Left ventricle myocardium superior (tissue), 1 donor: Measurements from ENCODE around the gene CRY2. TPM values are rescaled to one million over a fixed set of nuclear protein-coding genes. Genes with fewer than 3 reads are reported as not detected.
A peak's percentile ranks its signal among the peaks of the same experiment; 100 is the strongest.
"Not testable (repeated sequence)": the region's sequence is repeated elsewhere in the genome, so short reads cannot be mapped to it uniquely, and the experiment has no call there.

ENCODE experiments used
- ATAC-seq: fragments of 200-7000 bp; cut with Tn5 transposase; one replicate; pipeline ENCODE4 v1.9.1; 2020; ENCODE audit warnings: mild to moderate bottlenecking, moderate library complexity
- DNase-seq: peaks from one replicate; pipeline ENCODE4 v3.0.0-alpha.2; 2020
- intact Hi-C: fragments of 100-400 bp; cut with micrococcal nuclease; formaldehyde crosslinking; loops from one replicate; pipeline ENCODE4 v1.11.0; 2022
- long read RNA-seq: library from polyadenylated mRNA; unstranded; transcript quantifications from one replicate; pipeline ENCODE4 v2.0.0, GENCODE V29; 2021
- total RNA-seq: library from RNA; stranded (reverse); fragmentation: NEBNext Ultra II Directional; extraction: Animal tissue kit (Norgen Biotek cat#: 25700); gene quantifications from one replicate; pipeline ENCODE4 v1.2.1, GENCODE V29; 2021
- donor health status: DM: no; HTN: yes; CAD: no; lungs with severe emphysema.

CRY2 gene
- 90.1 TPM for total RNA-seq
- long read RNA-seq, full-length matches to known transcripts: 62 of 133 reads
- long read RNA-seq, partial matches to known transcripts: 34 of 133 reads
- long read RNA-seq, other reads (novel, unspliced or antisense): 37 of 133 reads

DNA sequence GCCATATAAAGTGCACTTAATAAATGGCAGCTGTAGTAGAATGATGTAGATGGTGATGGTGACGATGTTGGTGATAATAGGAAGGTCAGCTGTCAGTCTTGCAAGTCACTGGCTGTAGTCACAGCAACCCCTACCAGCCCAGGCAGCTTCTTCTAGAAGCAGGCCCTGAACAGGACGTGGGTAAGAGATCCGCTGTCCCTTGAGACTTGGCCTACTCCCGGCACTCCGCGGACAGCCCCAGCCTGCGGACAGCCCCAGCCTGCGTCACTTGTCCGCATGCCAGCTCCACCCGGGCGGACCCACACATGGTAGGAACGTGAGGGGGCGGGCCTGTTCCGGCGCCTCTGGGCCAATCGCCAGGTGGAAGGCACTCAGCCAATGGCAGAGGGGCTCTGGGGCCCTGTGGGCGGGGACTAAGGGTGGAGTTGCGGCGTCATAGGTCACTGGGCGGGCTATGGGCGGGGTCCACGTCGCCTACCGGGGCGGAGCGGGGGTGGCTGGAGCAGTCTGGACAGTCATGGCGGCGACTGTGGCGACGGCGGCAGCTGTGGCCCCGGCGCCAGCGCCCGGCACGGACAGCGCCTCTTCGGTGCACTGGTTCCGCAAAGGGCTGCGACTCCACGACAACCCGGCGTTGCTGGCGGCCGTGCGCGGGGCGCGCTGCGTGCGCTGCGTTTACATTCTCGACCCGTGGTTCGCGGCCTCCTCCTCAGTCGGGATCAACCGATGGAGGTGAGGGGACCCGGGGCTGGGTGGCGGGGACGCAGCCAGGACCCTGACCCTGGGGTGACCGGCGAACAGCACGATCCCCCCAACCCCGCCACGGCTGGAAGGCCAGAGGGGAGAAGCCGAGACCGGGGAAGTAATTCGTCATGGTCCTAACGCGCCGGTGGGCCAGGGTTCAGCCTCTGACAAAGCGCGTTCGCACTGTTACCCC, at the start of gene CRY2:
TSS of gene CRY2 (plus strand) at position 502 of the 937 bp plus-strand sequence. CDS start at position 518, 16 bp downstream.
- intact Hi-C loops: no loop called here
- ATAC-seq: peak; percentile 95
- DNase-seq: peak; percentile 100

- intact Hi-C loops: no loop called here
- ATAC-seq: no peak
- DNase-seq: no peak
Observed at GRCh38 chr11:45798793-45799441, 48.4 kb upstream of the CRY2 start.

- no peak for ATAC-seq
- no peak for DNase-seq
- intact Hi-C loops: no loop called here
Observed at GRCh38 chr11:45799562-45799961, 47.7 kb upstream of the CRY2 start.

GRCh38 chr11:45800261-45800660, 47.0 kb upstream of the CRY2 start:
- ATAC-seq: no peak
- DNase-seq: no peak
- intact Hi-C loops: no loop called here

- ATAC-seq: no peak
- no peak for DNase-seq
- intact Hi-C loops: no loop called here
Observed at GRCh38 chr11:45801723-45802315, 45.5 kb upstream of the CRY2 start.

DNA sequence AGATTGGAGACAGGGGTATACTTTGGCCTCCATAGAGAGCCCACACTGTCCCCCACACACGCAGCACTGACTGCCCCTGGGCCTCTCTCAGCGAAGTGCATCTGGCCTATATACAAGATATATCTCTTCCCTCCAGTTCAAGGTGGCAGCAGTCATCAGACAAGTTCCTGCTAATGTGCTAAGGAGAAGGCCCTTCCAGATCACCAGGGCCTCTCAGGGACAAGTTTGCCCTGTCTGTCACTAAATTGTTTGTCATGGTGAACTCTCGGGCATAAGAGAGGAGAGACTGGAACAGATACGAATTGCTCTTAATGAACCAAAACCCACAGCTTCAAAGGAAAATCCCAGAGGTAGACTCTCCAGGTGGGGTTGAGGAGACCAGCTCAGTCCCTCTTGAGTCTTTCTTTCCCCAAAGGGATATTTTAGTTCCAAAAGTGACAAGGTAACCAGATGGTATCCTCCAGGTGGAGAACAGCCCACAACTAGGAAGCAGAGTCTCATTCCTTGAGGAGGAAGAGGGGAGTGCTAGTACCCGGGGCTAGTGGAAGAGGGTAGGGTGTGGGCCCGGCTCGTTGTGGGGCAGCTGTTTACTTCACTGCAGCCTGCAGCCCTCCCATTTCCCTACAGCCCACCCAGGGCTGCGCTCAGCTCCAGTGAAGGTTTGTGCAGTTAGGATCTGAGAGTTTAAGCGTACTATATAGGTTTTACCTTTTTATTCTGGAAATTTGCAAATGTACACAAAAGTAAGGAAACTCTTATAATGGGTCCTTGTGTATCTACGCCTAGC, 44.6 kb upstream of the CRY2 start:
- ATAC-seq (no peak), DNase-seq (no peak)
- intact Hi-C loops: no loop called here

DNA sequence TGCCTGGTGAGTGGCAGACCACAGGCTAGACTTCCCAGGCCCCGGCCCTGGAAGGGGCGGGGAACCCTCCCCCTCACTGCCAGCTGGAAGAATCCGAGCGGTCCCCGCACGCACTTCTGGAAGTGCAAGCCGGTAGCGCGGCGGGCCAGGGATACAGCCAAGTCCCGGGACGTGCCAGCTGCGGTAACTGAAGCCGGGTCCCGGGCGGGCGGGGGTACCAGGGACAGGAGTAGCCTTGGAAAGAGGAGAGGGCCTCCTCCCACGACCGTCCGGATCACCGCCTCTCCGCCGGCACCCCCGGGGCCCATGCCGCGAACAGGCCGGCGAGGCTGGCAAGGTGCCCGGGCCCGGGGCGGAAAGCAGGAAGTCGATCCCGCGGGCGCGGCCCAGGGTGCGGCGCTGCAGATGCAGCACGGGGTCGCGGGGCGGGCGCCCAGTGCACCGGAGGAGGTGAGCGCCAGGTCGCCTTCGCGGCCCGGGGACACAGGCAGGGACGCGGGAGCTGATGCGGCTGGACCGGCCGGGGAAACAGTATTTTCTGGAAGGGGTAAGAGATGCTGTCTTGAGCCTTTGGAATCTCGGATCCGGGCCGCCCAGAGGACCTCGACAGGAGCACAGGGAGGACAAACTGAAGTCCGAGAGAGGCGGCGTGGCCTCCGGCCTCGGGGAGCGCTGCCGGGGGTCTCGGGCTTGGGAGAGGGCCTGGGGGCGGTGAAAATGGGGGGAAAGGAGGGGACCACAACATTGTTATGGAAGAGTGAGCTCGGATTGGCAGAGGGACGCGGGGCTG, 43.1 kb upstream of the CRY2 start:
- intact Hi-C loops: no loop called here
- peak; percentile 91 for DNase-seq
- ATAC-seq: peak; percentile 71

DNA sequence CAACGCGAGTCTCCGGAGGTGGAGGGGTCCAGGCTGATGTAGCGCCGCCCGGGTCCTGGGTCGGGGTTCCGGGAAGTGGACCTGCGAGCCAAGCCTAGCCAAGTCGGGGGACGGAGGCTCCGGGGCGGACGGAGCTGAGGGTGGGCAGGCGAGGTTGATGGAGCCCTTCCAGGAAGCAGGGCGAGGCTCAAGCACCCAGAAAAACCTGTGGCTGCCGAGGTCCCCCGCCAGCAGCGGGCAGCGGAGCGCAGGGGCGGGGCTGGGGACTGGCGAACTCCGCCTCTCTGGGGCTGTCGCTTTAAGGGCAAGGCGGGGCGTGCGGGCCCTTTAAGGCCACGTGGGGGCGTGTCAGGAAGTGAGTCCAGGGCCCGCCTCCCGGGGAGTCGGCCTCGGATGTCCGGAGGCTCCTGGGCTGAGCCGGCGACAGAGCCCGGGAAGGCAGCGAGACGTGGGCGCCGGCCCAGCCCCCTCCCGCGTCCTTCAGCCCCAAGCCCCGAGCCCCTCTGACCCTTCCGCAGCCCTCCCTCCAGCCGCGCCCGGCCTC, 42.4 kb upstream of the CRY2 start, which contains the start of gene SLC35C1:
TSS of gene SLC35C1 (plus strand) at position 389 of the 544 bp plus-strand sequence. CDS start 653 bp downstream, outside the sequence.
- intact Hi-C loops: no loop called here
- DNase-seq (peak; percentile 98), ATAC-seq (peak; percentile 97)

GRCh38 chr11:45805305-45806071, 41.8 kb upstream of the CRY2 start:
- peak; percentile 60 for DNase-seq

GRCh38 chr11:45806072-45806933, 41.0 kb upstream of the CRY2 start:
- DNase-seq (no peak), ATAC-seq (no peak)
- intact Hi-C loops: no loop called here

More at GRCh38 chr11:45805305-45806071, 41.8 kb upstream of the CRY2 start:
- intact Hi-C loops: no loop called here
- ATAC-seq: peak; percentile 54

GRCh38 chr11:45806937-45807791, 40.1 kb upstream of the CRY2 start:
- ATAC-seq (no peak), DNase-seq (no peak)
- intact Hi-C loops: no loop called here

DNA sequence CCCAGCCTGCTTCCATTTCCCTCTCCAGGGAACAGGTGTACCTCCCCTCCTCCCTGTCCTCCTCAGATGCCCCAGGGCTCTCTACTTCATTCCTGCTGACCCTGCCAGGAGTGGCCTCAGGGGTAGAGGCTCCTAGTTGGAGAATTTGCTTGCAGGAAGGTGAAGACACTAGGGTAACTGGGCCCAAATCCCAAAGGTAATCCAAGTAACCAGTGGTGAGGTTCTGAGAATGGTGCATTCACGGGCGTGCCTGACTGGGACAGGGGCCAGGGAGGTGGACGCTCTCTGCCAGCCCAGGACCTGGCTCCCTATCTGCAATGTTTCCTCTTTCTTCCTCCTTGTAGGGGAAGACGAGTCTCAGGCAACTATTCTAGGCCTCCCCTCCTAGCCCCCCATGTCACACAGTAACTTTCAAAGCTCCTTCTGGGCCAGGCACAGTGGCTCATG, 39.5 kb upstream of the CRY2 start:
- ATAC-seq (no peak), DNase-seq (no peak)
- intact Hi-C loops: no loop called here

DNA sequence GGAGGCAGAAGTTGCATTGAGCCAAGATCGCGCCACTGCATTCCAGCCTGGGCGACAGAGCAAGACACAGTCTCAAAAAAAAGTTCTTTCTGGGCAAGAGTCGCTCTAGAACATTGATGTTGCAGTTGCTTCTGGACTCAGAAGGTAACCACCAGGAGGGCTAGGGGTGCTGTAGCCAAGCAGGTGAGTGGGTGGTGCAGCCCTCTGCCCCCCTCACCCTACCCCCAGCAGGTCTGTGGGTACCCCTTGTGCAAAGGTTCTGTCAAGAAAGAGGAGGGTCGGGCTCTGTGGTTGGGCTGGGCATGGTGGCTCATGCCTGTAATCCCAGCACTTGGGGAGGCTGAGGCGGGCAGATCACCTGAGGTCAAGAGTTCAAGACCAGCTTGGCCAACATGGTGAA, 38.8 kb upstream of the CRY2 start:
- DNase-seq, intact Hi-C loops, ATAC-seq: not testable (repeated sequence)

GRCh38 chr11:45809456-45810395, 37.5 kb upstream of the CRY2 start:
- intact Hi-C loops: no loop called here
- ATAC-seq: no peak
- no peak for DNase-seq
